Middle frontal gyrus (tissue), 1 donor: ENCODE data around the gene SSX2IP.
"Not testable (repeated sequence)": the region's sequence is repeated elsewhere in the genome, so short reads cannot be mapped to it uniquely, and the experiment has no call there.

Source experiments
- DNase-seq: peaks from one replicate; pipeline ENCODE4 v3.0.0-alpha.2; 2015; ENCODE audit warnings: low spot score; ENCODE audit errors: extremely low spot score

Gene SSX2IP

DNA sequence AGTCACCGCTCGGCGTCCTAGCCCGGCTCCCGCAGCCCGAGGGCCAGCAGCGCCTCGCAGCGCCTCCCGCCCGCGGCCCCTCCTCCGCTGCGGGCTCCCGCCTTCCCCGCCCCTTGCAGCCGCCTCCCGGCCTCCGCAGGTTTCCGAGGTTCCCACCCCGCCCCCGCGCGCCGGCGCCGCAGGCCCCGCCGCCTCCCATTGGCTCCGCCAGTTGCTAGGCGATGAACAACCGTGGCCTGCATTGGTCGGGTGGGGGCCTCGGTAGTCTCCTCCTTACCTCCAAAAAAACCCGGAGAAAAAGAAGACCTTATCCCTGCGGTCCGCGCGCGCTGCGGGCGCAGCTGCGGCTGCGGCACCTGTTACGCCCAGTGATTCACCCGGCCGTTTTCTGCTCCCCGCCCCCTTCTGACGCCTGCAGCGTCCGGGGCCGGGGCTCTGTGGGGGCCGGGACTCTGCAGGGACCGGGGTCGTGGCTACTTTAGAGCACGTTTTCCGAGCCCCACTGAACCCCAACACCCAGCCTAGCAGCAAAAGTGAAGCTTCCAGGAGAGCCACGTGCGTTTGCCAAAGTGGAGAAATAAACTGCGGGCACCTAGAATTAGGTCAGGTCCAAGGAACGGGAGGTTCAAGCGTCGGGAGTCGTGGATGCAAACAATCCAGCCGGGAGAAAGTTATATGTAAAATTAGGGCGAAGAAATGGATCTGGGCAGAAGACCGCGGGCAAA, at the start of gene SSX2IP:
SSX2IP (minus strand) TSS at position 65 of the 725 bp plus-strand sequence. CDS start 19,242 bp downstream, outside the sequence.
- DNase-seq: peak; percentile 87

DNA sequence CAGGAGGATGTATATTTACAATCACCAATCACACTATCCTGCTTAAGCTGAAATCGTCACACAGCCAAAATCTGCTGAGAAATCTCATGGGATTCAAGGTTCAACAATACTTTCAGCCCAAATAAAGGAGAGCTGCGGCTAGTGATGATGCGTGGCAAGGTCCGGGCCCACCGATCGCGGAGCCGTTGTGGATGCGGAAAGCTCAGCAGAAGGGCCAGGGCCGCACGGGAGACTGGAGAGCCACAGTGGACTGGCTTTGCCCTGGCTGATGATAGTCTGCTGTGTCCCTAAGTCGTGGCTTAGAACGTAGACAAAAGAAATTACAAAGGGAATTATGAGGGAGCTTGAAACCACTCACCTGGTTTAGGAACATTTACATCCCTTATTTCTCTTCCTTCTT, 48.0 kb upstream of the SSX2IP start:
- no peak for DNase-seq

GRCh38 chr1:84737590-84737989, 47.3 kb upstream of the SSX2IP start:
- DNase-seq: no peak

- no peak for DNase-seq
Measured at GRCh38 chr1:84736944-84737343, 46.7 kb upstream of the SSX2IP start.

GRCh38 chr1:84736445-84736844, 46.2 kb upstream of the SSX2IP start:
- DNase-seq: no peak

DNA sequence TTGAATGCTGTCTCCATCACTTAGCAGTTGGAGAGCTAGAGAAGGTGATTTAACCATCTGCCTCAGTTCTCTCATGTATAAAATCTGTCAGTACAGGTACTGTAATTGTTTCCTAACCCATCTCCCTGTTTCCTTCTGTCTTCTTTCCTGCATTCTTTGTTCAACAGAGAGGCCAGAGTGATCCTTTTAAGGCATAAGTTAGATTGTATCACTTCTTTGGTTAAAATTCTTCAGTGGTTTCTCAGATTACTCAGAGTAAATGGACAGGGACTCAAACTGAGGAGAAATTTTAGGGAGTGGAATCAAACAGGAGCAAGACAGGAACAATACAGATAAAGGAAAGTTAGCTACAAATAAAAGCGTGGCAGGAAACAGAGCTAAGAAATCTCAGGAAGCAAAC, 45.2 kb upstream of the SSX2IP start:
- DNase-seq: no peak

DNA sequence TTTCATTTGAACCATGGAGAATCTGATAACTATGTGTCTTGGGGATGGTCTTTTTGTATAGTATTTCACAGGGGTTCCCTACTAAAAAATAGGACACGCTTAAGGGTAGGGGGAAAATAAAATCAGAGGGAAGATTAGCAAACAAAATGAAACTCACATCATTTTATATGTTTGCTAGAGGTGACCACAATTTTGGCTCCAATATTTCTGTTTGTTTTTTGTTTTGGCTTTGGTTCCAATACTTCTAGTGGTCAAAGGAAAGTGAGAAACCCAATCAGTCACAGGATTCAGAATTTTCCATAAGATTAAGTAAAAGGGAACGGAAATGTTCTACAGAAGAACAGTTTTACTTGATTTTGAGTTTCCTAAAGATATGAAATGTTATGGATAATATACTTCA, 42.3 kb upstream of the SSX2IP start:
- DNase-seq: no peak

DNA sequence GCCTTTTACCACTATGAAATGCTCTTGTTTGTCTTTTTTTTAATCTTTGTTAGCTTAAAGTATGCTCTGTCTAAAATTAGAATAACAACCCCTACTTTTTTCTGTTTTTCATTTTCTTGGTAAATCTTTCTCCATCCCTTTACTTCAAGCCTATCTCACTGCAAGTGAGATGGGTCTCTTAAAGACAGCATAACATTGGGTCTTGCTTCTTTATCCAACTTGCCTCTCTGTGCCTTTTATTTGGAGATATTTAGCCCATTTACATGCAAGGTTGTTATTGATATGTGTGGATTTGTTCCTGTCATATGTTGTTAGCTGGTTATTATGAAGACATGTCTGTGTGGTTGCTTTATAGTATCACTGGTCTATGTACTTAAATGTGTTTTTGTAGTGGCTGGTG, 41.3 kb upstream of the SSX2IP start:
- DNase-seq: no peak

GRCh38 chr1:84727711-84728110, 37.5 kb upstream of the SSX2IP start:
- not testable (repeated sequence) for DNase-seq

DNA sequence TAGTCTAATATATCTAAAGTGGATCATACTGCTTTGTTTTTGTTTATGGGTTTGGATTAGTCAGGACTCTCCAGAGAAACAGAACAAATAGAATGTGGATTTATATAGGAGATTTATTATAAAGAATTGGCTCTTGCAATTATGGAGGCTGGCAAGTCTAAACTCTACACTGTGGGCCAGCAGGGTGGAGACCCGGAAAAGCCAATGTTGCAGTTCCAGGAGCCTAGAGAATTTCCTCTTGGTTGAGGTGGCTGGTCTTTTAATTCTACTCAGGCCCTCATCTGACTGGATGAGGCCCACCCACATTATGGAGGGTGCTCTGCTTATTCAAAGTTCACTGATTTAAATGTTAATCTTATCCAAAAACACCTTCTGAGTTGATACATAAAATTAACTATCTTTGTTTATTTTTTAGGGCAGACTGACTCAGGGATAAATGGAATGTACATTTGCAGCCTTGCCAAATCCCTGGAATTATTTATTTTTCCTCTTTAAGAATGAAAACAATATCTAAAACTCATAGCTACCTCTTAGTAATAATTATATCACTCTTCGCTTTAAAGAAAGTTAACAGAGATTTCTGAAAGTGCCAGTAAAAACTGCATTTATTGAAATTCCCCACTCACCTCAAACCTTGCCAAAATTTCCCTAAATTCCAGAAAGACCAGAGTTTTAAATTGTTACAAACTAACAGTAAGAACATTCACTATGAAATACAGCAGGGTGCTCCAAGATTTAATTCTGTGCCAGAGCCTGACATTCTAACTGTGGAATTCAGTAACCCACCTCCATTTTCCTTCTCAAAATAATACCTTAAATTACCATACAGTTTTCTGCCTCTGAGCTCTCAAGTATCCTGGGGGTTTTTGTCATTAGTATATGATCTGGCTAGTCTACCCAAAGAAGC, 36.6 kb upstream of the SSX2IP start:
- no peak for DNase-seq

- DNase-seq: no peak
Measured at GRCh38 chr1:84724128-84724860, 34.0 kb upstream of the SSX2IP start.

- DNase-seq: no peak
Measured at GRCh38 chr1:84722794-84723193, 32.5 kb upstream of the SSX2IP start.

GRCh38 chr1:84721872-84722271, 31.6 kb upstream of the SSX2IP start:
- not testable (repeated sequence) for DNase-seq

DNA sequence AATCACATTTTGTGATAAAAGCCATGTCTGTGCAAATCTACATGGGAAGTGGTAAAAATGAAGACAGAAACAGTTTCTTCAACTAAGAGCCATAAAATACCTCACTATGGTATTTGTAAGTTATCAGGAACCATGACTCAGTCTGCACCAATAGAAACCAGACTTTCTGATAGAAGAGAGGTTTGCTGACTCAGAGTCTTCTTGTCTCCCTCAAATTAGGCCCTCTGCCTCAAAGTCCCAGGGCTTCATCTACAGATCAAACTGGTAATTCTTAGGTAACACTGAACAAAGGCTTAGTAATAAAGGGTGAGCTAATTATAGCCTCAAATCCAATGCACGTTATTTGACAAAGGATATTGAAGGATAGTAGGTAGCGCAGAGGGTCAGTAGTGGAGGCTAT, 30.9 kb upstream of the SSX2IP start:
- DNase-seq: no peak

GRCh38 chr1:84720221-84720780, 30.0 kb upstream of the SSX2IP start:
- no peak for DNase-seq

GRCh38 chr1:84719543-84720217, 29.4 kb upstream of the SSX2IP start:
- no peak for DNase-seq

GRCh38 chr1:84715342-84716019, 25.2 kb upstream of the SSX2IP start:
- no peak for DNase-seq

GRCh38 chr1:84712276-84712874, 22.1 kb upstream of the SSX2IP start:
- no peak for DNase-seq

DNA sequence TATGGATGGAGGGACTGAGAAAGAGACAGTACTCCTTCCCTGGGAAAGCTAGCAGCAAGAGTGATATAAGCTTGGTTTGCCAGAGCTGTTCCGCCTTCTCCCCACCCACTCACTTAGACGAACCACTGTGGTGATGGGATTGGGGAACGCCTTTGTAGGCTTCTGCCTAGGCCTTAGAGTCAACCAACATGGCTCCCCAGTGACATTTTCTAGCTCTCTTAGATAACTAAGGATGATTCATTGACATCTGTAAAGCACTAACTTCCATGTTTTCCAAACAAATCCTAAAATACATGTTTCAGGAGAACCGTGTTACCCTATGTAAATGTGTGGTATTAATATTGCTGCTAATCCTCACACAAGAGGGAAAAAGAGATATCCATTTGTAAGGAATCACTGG, 21.6 kb upstream of the SSX2IP start:
- no peak for DNase-seq

DNA sequence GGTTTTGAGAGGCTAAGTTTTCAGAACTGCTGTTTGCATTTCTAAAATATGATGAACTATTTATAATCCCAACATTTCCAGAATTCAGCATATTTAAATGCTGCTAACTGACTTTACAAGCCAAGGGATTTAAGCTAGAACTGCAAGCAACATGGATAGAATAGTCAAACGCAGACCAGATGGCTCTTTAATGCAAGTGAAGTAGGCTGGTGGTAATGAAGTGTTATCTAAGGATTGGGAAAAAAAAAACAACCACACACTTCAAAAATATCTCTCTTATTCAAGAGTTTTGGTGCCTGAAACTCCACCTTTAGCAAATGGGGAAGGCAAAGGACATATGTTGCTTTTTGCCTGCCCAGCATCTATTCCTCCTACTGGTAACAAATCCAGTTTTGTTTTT, 20.9 kb upstream of the SSX2IP start:
- DNase-seq: peak; percentile 58
